GM23248 (cell line): ENCODE results near the gene MPDU1. TPM values are rescaled to one million over a fixed set of nuclear protein-coding genes. Genes with fewer than 3 reads are reported as not detected.
A peak's percentile ranks its signal among the peaks of the same experiment; 100 is the strongest.

Experiments used
- DNase-seq: peaks from one replicate; pipeline ENCODE4 v3.0.0-alpha.2; 2015
- H2AFZ ChIP-seq: fragments of 200-600 bp; sonication (generic); 2 replicates; pipeline ENCODE4 v1.6.1; 2016; ENCODE audit warnings: antibody characterized with exemption
- H3F3A ChIP-seq: fragments of 200-600 bp; sonication (generic); 2 replicates; pipeline ENCODE4 v1.6.1; 2016; ENCODE audit warnings: mild to moderate bottlenecking, antibody characterized with exemption, mixed run types; ENCODE audit not compliant: insufficient read depth
- H3K27ac ChIP-seq: fragments of 200-600 bp; sonication (generic); 2 replicates; pipeline ENCODE4 v1.5.1; 2016; ENCODE audit warnings: mild to moderate bottlenecking
- H3K27me3 ChIP-seq: fragments of 200-600 bp; sonication (generic); replicated peaks from 2 replicates; pipeline ENCODE4 v1.6.1; 2016; ENCODE audit warnings: mild to moderate bottlenecking; ENCODE audit not compliant: insufficient read depth
- H3K36me3 ChIP-seq: fragments of 200-600 bp; sonication (generic); 2 replicates; pipeline ENCODE4 v1.6.1; 2016; ENCODE audit warnings: low read depth, mild to moderate bottlenecking
- H3K4me1 ChIP-seq: fragments of 200-600 bp; sonication (generic); 2 replicates; pipeline ENCODE4 v1.6.1; 2016; ENCODE audit warnings: mild to moderate bottlenecking; ENCODE audit not compliant: insufficient read depth
- H3K4me2 ChIP-seq: fragments of 200-600 bp; sonication (generic); one replicate; pipeline ENCODE4 v1.6.1; 2016; ENCODE audit warnings: mild to moderate bottlenecking; ENCODE audit not compliant: unreplicated experiment
- H3K4me3 ChIP-seq: fragments of 200-600 bp; sonication (generic); 2 replicates; pipeline ENCODE4 v1.5.1; 2016; ENCODE audit warnings: mild to moderate bottlenecking
- H3K79me2 ChIP-seq: fragments of 200-600 bp; sonication (generic); 2 replicates; pipeline ENCODE4 v1.6.1; 2016; ENCODE audit warnings: mild to moderate bottlenecking; ENCODE audit not compliant: insufficient read depth
- H3K9ac ChIP-seq: fragments of 200-600 bp; sonication (generic); 2 replicates; pipeline ENCODE4 v1.6.1; 2016; ENCODE audit warnings: mild to moderate bottlenecking
- H3K9me2 ChIP-seq: fragments of 200-600 bp; sonication (generic); 2 replicates; pipeline ENCODE4 v1.6.1; 2016; ENCODE audit warnings: mixed run types, mild to moderate bottlenecking, moderate library complexity; ENCODE audit not compliant: insufficient read depth
- H3K9me3 ChIP-seq: fragments of 200-600 bp; sonication (generic); one replicate; pipeline ENCODE4 v1.6.1; 2017; ENCODE audit warnings: low read depth
- H4K20me1 ChIP-seq: fragments of 200-600 bp; sonication (generic); 2 replicates; pipeline ENCODE4 v1.6.0; 2016; ENCODE audit not compliant: insufficient read depth
- EZH2 ChIP-seq: fragments of 200-600 bp; sonication (generic); IDR thresholded peaks from 2 replicates; pipeline ENCODE4 v1.6.1; 2018; ENCODE audit warnings: antibody characterized with exemption, mild to moderate bottlenecking; ENCODE audit not compliant: insufficient read depth, poor library complexity, severe bottlenecking
- EZH2phosphoT487 ChIP-seq: fragments of 200-600 bp; sonication (generic); IDR thresholded peaks from 2 replicates; pipeline ENCODE4 v1.6.1; 2018; ENCODE audit warnings: antibody characterized with exemption, moderate library complexity, mild to moderate bottlenecking, low read depth; ENCODE audit not compliant: insufficient read depth
- WGBS, 2 experiments: methylation state at CpG; one replicate each; pipeline ENCODE4 v1.1.6; 2015 to 2017; ENCODE audit warnings: low lambda C conversion rate in 2 of 2, low coverage in 1 of 2; ENCODE audit errors: missing lambda C conversion rate in 2 of 2; 5-methylcytosine and 5-hydroxymethylcytosine counted together
- in situ Hi-C: fragments of 300-500 bp; cut with MboI; formaldehyde crosslinking; loops from 2 replicates; pipeline ENCODE4 v1.15.0; 2020
- polyA plus RNA-seq: library from polyadenylated mRNA; unstranded; fragments of >200 nt; fragmentation: Nextera tagmentation; extraction: Ambion mirVana; gene quantifications from 2 replicates; pipeline ENCODE4 v1.2.1, GENCODE V29; 2016
- total RNA-seq: library from RNA; depleted of rRNA; stranded (reverse); fragments of >200 nt; shearing (Covaris generic); gene quantifications from 2 replicates; pipeline ENCODE4 v1.2.3, GENCODE V29; 2014

MPDU1 gene
- total and polyA plus RNA-seq, 2 experiments from 2014 or later = 65.9 to 195 TPM

DNA sequence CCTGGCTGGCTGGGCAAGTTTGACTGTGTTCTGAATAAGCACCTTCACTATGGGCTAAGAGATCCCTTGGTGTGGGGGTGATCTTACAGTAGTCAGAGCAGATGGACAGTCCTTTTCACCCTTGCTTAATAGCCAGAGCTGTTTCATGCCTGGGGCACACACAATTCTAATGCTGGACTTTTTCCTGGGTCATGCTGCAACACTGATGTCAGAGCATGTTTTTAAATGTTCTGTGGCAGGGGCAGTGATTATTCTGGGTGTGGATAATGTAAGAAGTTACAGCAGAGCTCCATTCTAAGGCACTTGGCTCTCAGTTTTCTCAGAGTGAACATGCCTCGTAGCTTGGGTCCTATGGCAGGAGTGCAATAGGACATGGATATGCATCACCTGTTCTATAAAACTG lies 8.2 kb upstream of the MPDU1 start:
- Histone ChIP-seq H3K4me1 (peaks cover 37% of the 10 kb centered on the region), H4K20me1 (peaks cover 33% of the 10 kb centered on the region), H3K4me3 (peak overlapping the region; percentile 93), H3K79me2 (peaks cover 75% of the 10 kb centered on the region), H3K36me3 (peaks cover 44% of the 10 kb centered on the region), H3K9ac (peak overlapping the region; percentile 99), H3K4me2 (peak overlapping the region; percentile 79), H3K9me2 (no peaks in the 10 kb centered on the region), H2AFZ (no peak overlapping the region), H3K27me3 (no peaks in the 10 kb centered on the region), H3K27ac (peak overlapping the region; percentile 96), H3K9me3 (no peaks in the 10 kb centered on the region), H3F3A (peaks cover 63% of the 10 kb centered on the region)
- DNase-seq = peak; percentile 58
- TF ChIP-seq EZH2 = no peak
- no peak for TF ChIP-seq EZH2phosphoT487
- in situ Hi-C loops = no loop called here
- 44 to 56% methylated on average over 1 of the region's 1 CpG for WGBS, 2 experiments

- Histone ChIP-seq H3F3A (peaks cover 63% of the 10 kb centered on the region), H3K27me3 (no peaks in the 10 kb centered on the region), H3K9me3 (no peaks in the 10 kb centered on the region), H3K9me2 (no peaks in the 10 kb centered on the region), H3K9ac (peak overlapping the region; percentile 99), H3K27ac (peak overlapping the region; percentile 96), H2AFZ (no peak overlapping the region), H4K20me1 (peaks cover 33% of the 10 kb centered on the region), H3K4me2 (peak overlapping the region; percentile 79), H3K79me2 (peaks cover 75% of the 10 kb centered on the region), H3K4me1 (peaks cover 37% of the 10 kb centered on the region), H3K36me3 (peaks cover 44% of the 10 kb centered on the region), H3K4me3 (peak overlapping the region; percentile 93)
- WGBS, 2 experiments = 46 to 55% methylated on average over 7 of the region's 7 CpGs
- no peak for TF ChIP-seq EZH2phosphoT487
- in situ Hi-C loops = no loop called here
- DNase-seq = no peak
These were observed 7.7 kb upstream of the MPDU1 start for GRCh38 chr17:7575959-7576358.

DNA sequence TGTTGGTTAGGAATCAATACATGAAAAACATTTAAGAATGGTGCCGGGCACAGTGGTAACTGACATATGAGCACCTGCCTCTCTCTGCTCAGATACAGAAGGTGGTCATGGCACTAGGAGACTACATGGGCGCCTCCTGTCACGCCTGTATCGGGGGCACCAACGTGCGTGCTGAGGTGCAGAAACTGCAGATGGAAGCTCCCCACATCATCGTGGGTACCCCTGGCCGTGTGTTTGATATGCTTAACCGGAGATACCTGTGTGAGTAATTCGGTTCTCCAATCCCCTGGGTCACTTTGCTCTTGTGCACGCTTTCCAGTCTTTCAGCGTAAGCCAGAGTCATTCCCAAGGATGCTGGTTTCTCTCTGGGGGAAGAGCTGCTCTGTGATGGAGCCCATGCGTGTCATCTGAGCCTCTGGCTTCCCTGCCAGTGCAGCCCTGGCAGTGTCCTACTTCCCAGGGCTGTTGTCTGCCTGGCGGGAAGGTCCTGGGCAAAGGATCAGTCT lies 7.2 kb upstream of the MPDU1 start:
- Histone ChIP-seq H3K9me3 (no peaks in the 10 kb centered on the region), H3K9ac (peak overlapping the region; percentile 99), H4K20me1 (peaks cover 33% of the 10 kb centered on the region), H3K27me3 (no peaks in the 10 kb centered on the region), H3K4me1 (peaks cover 37% of the 10 kb centered on the region), H3K79me2 (peaks cover 75% of the 10 kb centered on the region), H3K27ac (peak overlapping the region; percentile 96), H3K36me3 (peaks cover 44% of the 10 kb centered on the region), H3K4me3 (no peak overlapping the region; the same call in 1 of the 2 replicates), H3F3A (peaks cover 63% of the 10 kb centered on the region), H3K9me2 (no peaks in the 10 kb centered on the region), H3K4me2 (peak overlapping the region; percentile 79), H2AFZ (no peak overlapping the region)
- TF ChIP-seq EZH2phosphoT487 (no peak), EZH2 (no peak)
- DNase-seq = peak; percentile 32
- 61 to 67% methylated on average over 14 of the region's 14 CpGs for WGBS, 2 experiments
- in situ Hi-C loops = no loop called here

DNA sequence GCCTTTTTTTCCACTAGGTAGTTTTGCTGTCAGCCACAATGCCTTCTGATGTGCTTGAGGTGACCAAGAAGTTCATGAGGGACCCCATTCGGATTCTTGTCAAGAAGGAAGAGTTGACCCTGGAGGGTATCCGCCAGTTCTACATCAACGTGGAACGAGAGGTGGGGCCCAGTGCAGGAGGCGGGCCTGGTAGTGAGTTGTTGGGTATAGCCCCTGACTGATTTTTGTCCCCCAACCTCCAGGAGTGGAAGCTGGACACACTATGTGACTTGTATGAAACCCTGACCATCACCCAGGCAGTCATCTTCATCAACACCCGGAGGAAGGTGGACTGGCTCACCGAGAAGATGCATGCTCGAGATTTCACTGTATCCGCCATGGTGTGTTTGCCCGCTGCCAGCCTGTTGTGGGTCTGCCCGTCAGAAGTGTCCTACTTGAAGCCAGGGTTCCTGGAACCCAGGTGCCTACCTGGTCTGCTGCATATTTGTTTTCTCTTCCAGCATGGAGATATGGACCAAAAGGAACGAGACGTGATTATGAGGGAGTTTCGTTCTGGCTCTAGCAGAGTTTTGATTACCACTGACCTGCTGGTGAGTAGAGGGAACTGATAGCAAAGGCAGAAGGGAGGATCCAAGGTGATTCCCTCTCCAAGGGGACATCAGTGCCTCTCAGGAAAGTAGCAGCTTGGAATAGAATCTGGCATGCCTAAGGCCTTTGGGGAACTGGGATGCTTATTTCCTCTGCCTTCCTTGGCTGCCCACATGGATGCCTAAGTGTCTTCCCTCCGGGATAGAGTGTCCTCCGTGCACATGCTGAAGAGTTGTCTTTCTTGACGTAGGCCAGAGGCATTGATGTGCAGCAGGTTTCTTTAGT lies 6.1 kb upstream of the MPDU1 start:
- Histone ChIP-seq H3K9me2 (no peaks in the 10 kb centered on the region), H3K27me3 (no peaks in the 10 kb centered on the region), H3K36me3 (peaks cover 44% of the 10 kb centered on the region), H4K20me1 (peaks cover 33% of the 10 kb centered on the region), H3K9ac (peak overlapping the region; percentile 99; the same call in 1 of the 2 replicates), H3K4me2 (no peak overlapping the region), H3K4me3 (no peak overlapping the region), H3F3A (peaks cover 60% of the 10 kb centered on the region), H3K9me3 (no peaks in the 10 kb centered on the region), H3K27ac (peak overlapping the region; percentile 96), H3K4me1 (peaks cover 43% of the 10 kb centered on the region), H2AFZ (no peak overlapping the region), H3K79me2 (peaks cover 81% of the 10 kb centered on the region)
- DNase-seq = no peak
- WGBS, 2 experiments = 70 to 72% methylated on average over 17 of the region's 17 CpGs
- no peak for TF ChIP-seq EZH2phosphoT487
- TF ChIP-seq EZH2 = no peak
- in situ Hi-C loops = no loop called here
